Prostate gland (tissue), 2 donors: Measurements from ENCODE around the gene DNAH9. TPM values are rescaled to one million over a fixed set of nuclear protein-coding genes. Genes with fewer than 3 reads are reported as not detected.

ENCODE experiments used
- DNase-seq: peaks from one replicate; pipeline ENCODE4 v3.0.0-alpha.2; 2019; ENCODE audit warnings: low spot score
- H3K27ac ChIP-seq, 2 donors: fragments of 200-600 bp; sonication (generic); 2 replicates each; pipeline ENCODE4 v1.5.1; 2017 to 2019
- H3K27me3 ChIP-seq: fragments of 200-600 bp; sonication (generic); replicated peaks from 2 replicates; pipeline ENCODE4 v1.5.1; 2019; ENCODE audit not compliant: insufficient read depth
- H3K36me3 ChIP-seq, 2 donors: fragments of 200-600 bp; sonication (generic); 1 replicate in 1 of 2; 2 replicates in 1 of 2; pipeline versions ENCODE4 v1.5.1 to v1.8.1; 2017 to 2019
- H3K4me1 ChIP-seq: fragments of 200-600 bp; sonication (generic); replicated peaks from 2 replicates; pipeline ENCODE4 v1.5.1; 2019
- H3K4me3 ChIP-seq, 2 donors: fragments of 200-600 bp; sonication (generic); 2 replicates each; pipeline ENCODE4 v1.5.1; 2017 to 2019
- H3K9me3 ChIP-seq: fragments of 200-600 bp; sonication (generic); 2 replicates; pipeline ENCODE4 v1.5.1; 2017
- CTCF ChIP-seq, 4 experiments: fragments of 200-600 bp in 2 of 4; fragments of 450-650 bp in 2 of 4; sonication (generic) in 2 of 4; IDR thresholded peaks; 1 replicate in 3 of 4; 2 replicates in 1 of 4; pipeline ENCODE4 v1.5.1; 2016 to 2019; ENCODE audit warnings: antibody characterized with exemption in 4 of 4, mild to moderate bottlenecking in 2 of 4, moderate library complexity in 2 of 4
- POLR2A ChIP-seq: fragments of 450-650 bp; IDR thresholded peaks from one replicate; pipeline ENCODE4 v1.6.1; 2016; ENCODE audit warnings: antibody characterized with exemption, mild to moderate bottlenecking
- POLR2AphosphoS5 ChIP-seq: sonication (generic); formaldehyde crosslinking; IDR thresholded peaks from one replicate; pipeline ENCODE4 v1.6.1; 2017; ENCODE audit warnings: antibody characterized with exemption
- WGBS: methylation state at CpG from one replicate; pipeline ENCODE4 v1.1.5; 2018; 5-methylcytosine and 5-hydroxymethylcytosine counted together
- intact Hi-C: fragments of 100-400 bp; cut with DNase I; formaldehyde crosslinking; loops from one replicate; pipeline ENCODE4 v1.14.2; 2022
- total RNA-seq, 2 donors: library from RNA; depleted of rRNA; stranded (reverse); fragments of >200 nt; gene quantifications; one replicate each; pipeline ENCODE4 v1.1.0, GENCODE V29; 2016

The DNAH9 gene
- total RNA-seq, 2 donors from 2014 or later, result 1.2 to 7.5 TPM

DNA sequence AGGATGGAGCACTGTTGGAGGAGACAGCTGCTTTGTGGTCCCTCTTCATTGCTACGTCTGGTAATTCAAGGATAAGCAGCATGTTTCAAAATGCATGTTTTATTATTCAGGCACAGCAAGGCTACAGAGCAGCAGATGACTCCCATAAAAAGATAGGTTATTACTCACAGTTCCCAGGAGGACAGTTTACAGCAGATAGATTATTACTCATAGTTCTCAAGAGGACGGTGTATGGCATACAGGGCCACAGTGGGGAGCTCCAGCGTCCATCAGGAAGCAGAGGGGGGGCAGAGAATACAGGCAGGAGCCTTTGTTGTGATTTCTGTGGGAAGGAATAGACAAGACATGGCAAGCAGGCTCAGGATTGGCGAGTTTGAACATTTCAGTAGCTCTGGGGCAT lies 72.9 kb downstream of the DNAH9 start:
- no peaks in the 10 kb centered on the region for H3K27me3 ChIP-seq
- no peaks in the 10 kb centered on the region for H3K4me1 ChIP-seq
- no peak for TF ChIP-seq POLR2AphosphoS5
- no peak for TF ChIP-seq CTCF (IDR thresholded peaks at IDR 0.05)
- no peak for TF ChIP-seq POLR2A
- H3K4me3 ChIP-seq, result no peak overlapping the region
- H3K36me3 ChIP-seq, result no peaks in the 10 kb centered on the region
- DNase-seq, result no peak
- intact Hi-C loops, result no loop called here
- no peaks in the 10 kb centered on the region for H3K9me3 ChIP-seq
- 51% methylated on average over 4 of the region's 4 CpGs for WGBS
- no peak overlapping the region for H3K27ac ChIP-seq

DNA sequence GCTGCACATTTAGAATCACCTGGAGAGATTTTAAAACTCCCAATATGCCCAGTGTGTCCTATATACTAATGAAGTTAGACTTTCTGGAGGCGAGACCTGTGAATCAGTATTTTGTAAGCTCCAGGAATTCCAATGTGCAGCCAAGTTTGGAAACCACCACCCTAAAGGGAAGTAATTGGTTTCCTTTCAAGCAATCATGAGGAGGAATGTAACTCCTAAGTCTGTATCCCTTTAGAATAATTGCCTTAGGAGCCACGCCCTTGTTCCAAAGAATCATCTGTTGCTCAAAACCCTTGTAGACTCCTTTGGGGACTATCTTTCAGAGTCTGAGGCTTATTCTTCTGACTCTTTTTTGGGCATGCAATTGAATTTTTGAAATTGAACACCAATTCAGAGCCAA lies 84.4 kb downstream of the DNAH9 start:
- intact Hi-C loops, result no loop called here
- DNase-seq, result no peak
- Histone ChIP-seq H3K27me3 (no peaks in the 10 kb centered on the region), H3K27ac (no peak overlapping the region), H3K36me3 (no peaks in the 10 kb centered on the region), H3K4me3 (no peak overlapping the region), H3K9me3 (no peaks in the 10 kb centered on the region), H3K4me1 (no peaks in the 10 kb centered on the region)
- TF ChIP-seq POLR2A (no peak), POLR2AphosphoS5 (no peak), CTCF (IDR thresholded peaks at IDR 0.05) (no peak)
- WGBS, result 82% methylated on average over 2 of the region's 2 CpGs

- intact Hi-C loops, result no loop called here
- Histone ChIP-seq H3K27me3 (no peaks in the 10 kb centered on the region), H3K36me3 (no peaks in the 10 kb centered on the region), H3K9me3 (no peaks in the 10 kb centered on the region), H3K27ac (no peak overlapping the region), H3K4me1 (no peaks in the 10 kb centered on the region), H3K4me3 (no peak overlapping the region)
- 38% methylated on average over 5 of the region's 5 CpGs for WGBS
- DNase-seq, result no peak
- no peak for TF ChIP-seq CTCF (IDR thresholded peaks at IDR 0.05)
- TF ChIP-seq POLR2AphosphoS5, result no peak
- TF ChIP-seq POLR2A, result no peak
Measured at GRCh38 chr17:11690681-11691080, 92.4 kb downstream of the DNAH9 start.

DNA sequence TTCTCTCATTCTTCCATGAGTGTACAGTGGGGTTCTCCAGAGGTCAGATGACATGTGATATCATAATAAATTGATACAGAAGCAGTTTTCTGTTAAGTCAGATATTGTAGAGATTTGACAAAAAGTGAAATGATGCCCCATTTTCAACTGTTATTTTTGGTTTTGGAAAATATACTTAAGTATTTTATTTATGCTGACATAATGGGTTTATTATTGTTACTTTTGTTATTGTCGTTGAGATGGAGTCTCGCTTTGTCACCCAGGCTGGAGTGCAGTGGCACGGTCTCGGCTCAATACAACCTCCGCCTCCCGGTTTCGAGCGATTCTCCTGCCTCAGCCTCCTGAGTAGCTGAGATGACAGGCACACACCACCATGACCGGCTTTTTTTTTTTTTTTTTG lies 94.4 kb downstream of the DNAH9 start:
- no peaks in the 10 kb centered on the region for H3K27me3 ChIP-seq
- no peak overlapping the region for H3K4me3 ChIP-seq
- 95% methylated on average over 9 of the region's 9 CpGs for WGBS
- H3K27ac ChIP-seq, result no peak overlapping the region
- TF ChIP-seq POLR2A (no peak), CTCF (IDR thresholded peaks at IDR 0.05) (no peak), POLR2AphosphoS5 (no peak)
- no peaks in the 10 kb centered on the region for H3K9me3 ChIP-seq
- intact Hi-C loops, result no loop called here
- no peaks in the 10 kb centered on the region for H3K36me3 ChIP-seq
- H3K4me1 ChIP-seq, result no peaks in the 10 kb centered on the region
- no peak for DNase-seq

DNA sequence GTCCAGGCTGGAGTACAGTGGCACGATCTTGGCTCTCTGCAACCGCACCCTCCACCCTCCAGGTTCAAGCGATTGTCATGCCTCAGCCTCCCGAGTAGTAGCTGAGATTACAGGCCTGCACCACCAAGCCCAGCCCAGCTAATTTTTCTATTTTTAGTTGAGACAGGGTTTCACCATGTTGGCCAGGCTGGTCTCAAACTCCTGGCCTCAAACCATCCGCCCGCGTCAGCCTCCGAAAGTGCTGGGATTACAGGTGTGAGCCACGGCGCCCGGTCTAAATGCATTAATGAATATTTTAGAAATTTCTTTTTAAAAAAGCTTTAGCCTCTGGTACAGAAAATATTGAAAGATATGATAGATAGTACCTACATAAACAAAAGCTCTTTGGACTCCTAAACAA lies 95.0 kb downstream of the DNAH9 start:
- Histone ChIP-seq H3K9me3 (no peaks in the 10 kb centered on the region), H3K4me3 (no peak overlapping the region), H3K27me3 (no peaks in the 10 kb centered on the region), H3K27ac (no peak overlapping the region), H3K36me3 (no peaks in the 10 kb centered on the region), H3K4me1 (no peaks in the 10 kb centered on the region)
- no peak for DNase-seq
- 97% methylated on average over 11 of the region's 11 CpGs for WGBS
- no peak for TF ChIP-seq POLR2AphosphoS5
- no peak for TF ChIP-seq CTCF (IDR thresholded peaks at IDR 0.05)
- no peak for TF ChIP-seq POLR2A
- intact Hi-C loops, result no loop called here
